Duodenal mucosa (tissue), 2 donors: Measurements from ENCODE around the gene CBX6.

ENCODE experiments used
- H3K27ac ChIP-seq: one replicate; pipeline ENCODE4 v1.7.0; 2013; ENCODE audit warnings: low read depth, low read length
- H3K27me3 ChIP-seq, 2 donors: one replicate each; pipeline ENCODE4 v1.7.0; 2013; ENCODE audit warnings: low read length in 2 of 2, control low read depth in 1 of 2; ENCODE audit not compliant: insufficient read depth in 2 of 2, control insufficient read depth in 1 of 2
- H3K36me3 ChIP-seq, 2 donors: one replicate each; pipeline ENCODE4 v1.7.0; 2013; ENCODE audit warnings: low read length in 2 of 2, control low read depth in 1 of 2; ENCODE audit not compliant: insufficient read depth in 2 of 2, control insufficient read depth in 1 of 2
- H3K4me1 ChIP-seq, 2 donors: one replicate each; pipeline ENCODE4 v1.7.0; 2013; ENCODE audit warnings: low read length in 2 of 2, control low read depth in 1 of 2; ENCODE audit not compliant: insufficient read depth in 2 of 2, control insufficient read depth in 1 of 2
- H3K4me3 ChIP-seq, 2 donors: one replicate each; pipeline ENCODE4 v1.7.0; 2013; ENCODE audit warnings: low read length in 2 of 2, low read depth in 1 of 2
- H3K9ac ChIP-seq, 2 donors: one replicate each; pipeline ENCODE4 v1.7.0; 2013; ENCODE audit warnings: low read length in 2 of 2, low read depth in 1 of 2
- H3K9me3 ChIP-seq, 2 donors: one replicate each; pipeline ENCODE4 v1.7.0; 2013; ENCODE audit warnings: low read length in 2 of 2, control low read depth in 1 of 2; ENCODE audit not compliant: control insufficient read depth in 1 of 2

The CBX6 gene

GRCh38 chr22:38831166-38831945 lies 40.7 kb downstream of the CBX6 start:
- Histone ChIP-seq H3K9me3 (no peaks in the 10 kb centered on the region), H3K36me3 (no peaks in the 10 kb centered on the region), H3K4me1 (no peaks in the 10 kb centered on the region), H3K27ac (no peak overlapping the region), H3K9ac (no peak overlapping the region), H3K27me3 (no peaks in the 10 kb centered on the region), H3K4me3 (no peak overlapping the region)

- no peak overlapping the region for H3K4me3 ChIP-seq
- no peaks in the 10 kb centered on the region for H3K9me3 ChIP-seq
- H3K27me3 ChIP-seq, result no peaks in the 10 kb centered on the region
- H3K9ac ChIP-seq, result no peak overlapping the region
- no peak overlapping the region for H3K27ac ChIP-seq
- no peaks in the 10 kb centered on the region for H3K4me1 ChIP-seq
- H3K36me3 ChIP-seq, result no peaks in the 10 kb centered on the region
These were observed 41.2 kb downstream of the CBX6 start for GRCh38 chr22:38830845-38831108.

- no peak overlapping the region for H3K9ac ChIP-seq
- H3K27ac ChIP-seq, result no peak overlapping the region
- no peaks in the 10 kb centered on the region for H3K4me1 ChIP-seq
- H3K36me3 ChIP-seq, result no peaks in the 10 kb centered on the region
- no peaks in the 10 kb centered on the region for H3K9me3 ChIP-seq
- no peak overlapping the region for H3K4me3 ChIP-seq
- no peaks in the 10 kb centered on the region for H3K27me3 ChIP-seq
These were observed 41.8 kb downstream of the CBX6 start for GRCh38 chr22:38830026-38830844.

DNA sequence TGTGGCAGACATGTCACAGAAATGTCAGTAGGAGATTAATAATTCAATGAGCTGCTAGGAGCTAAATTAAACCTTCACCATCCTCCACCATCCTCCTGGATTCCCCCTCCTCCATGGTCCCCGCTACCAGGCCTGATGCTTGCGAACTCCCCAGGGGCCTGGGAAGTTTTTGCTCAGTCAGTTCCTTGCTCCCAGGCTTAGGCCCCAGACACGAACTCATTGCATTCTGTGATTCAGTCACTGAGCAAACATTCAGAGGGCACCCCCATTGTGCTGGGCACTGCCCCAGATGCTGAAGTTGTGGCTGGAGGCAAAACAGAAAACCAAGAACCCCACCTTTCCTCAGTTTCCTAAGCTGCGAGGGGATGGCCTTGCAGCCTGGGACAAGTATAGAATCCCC lies 42.5 kb downstream of the CBX6 start:
- Histone ChIP-seq H3K4me1 (no peaks in the 10 kb centered on the region), H3K36me3 (no peaks in the 10 kb centered on the region), H3K27me3 (no peaks in the 10 kb centered on the region), H3K9ac (no peak overlapping the region), H3K27ac (no peak overlapping the region), H3K9me3 (no peaks in the 10 kb centered on the region), H3K4me3 (no peak overlapping the region)

- H3K27ac ChIP-seq, result no peak overlapping the region
- H3K9me3 ChIP-seq, result no peaks in the 10 kb centered on the region
- no peaks in the 10 kb centered on the region for H3K4me1 ChIP-seq
- H3K36me3 ChIP-seq, result no peaks in the 10 kb centered on the region
- no peaks in the 10 kb centered on the region for H3K27me3 ChIP-seq
- H3K4me3 ChIP-seq, result no peak overlapping the region
- no peak overlapping the region for H3K9ac ChIP-seq
These were observed 43.3 kb downstream of the CBX6 start for GRCh38 chr22:38828616-38829205.

DNA sequence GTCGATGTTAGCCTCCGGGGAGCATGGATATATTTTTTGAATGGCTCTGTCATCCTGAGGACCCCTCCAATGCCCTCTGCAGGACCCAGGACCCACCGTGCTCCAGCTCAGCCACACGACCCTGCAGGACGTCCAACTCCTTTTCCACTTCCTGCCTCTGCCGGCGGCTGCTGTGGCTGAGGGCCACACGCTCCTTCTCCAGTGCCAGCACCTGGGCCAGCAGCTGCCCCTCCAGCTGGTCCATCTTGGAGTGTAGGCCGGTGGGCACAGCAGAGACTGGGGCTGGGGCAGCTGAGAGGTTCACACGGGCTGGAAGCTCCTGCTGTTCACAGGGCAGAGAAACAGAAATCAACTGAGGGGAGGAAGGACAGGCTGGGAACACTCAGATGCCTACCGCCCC lies 43.8 kb downstream of the CBX6 start:
- no peak overlapping the region for H3K4me3 ChIP-seq
- H3K27me3 ChIP-seq, result no peaks in the 10 kb centered on the region
- H3K36me3 ChIP-seq, result no peaks in the 10 kb centered on the region
- H3K27ac ChIP-seq, result no peak overlapping the region
- no peaks in the 10 kb centered on the region for H3K9me3 ChIP-seq
- no peaks in the 10 kb centered on the region for H3K4me1 ChIP-seq
- H3K9ac ChIP-seq, result no peak overlapping the region

DNA sequence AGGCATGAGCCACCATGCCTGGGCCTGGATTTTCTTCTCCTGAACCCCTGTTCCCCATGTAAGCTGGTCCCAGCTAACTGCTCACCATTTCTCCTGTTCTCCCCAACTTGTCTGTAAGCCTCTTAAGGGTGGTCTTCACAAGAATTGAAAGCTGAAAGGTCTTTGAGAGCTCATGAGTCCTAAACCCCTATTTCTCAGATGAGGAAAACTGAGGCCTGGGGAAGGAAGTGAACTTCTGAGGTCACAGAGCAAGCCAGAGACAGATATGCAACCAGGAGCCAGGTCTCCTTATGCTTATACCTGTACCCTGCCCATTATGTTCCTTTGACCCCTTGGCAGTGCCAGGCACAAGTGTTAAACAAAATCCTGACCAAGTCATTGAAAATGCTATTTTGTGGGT lies 44.5 kb downstream of the CBX6 start:
- Histone ChIP-seq H3K9me3 (no peaks in the 10 kb centered on the region), H3K36me3 (no peaks in the 10 kb centered on the region), H3K27ac (no peak overlapping the region), H3K4me1 (no peaks in the 10 kb centered on the region), H3K4me3 (no peak overlapping the region), H3K9ac (no peak overlapping the region), H3K27me3 (no peaks in the 10 kb centered on the region)

GRCh38 chr22:38826801-38827200 lies 45.2 kb downstream of the CBX6 start:
- Histone ChIP-seq H3K27me3 (no peaks in the 10 kb centered on the region), H3K9me3 (no peaks in the 10 kb centered on the region), H3K4me3 (no peak overlapping the region), H3K27ac (no peak overlapping the region), H3K4me1 (no peaks in the 10 kb centered on the region), H3K36me3 (no peaks in the 10 kb centered on the region), H3K9ac (no peak overlapping the region)

- Histone ChIP-seq H3K36me3 (no peaks in the 10 kb centered on the region), H3K9ac (no peak overlapping the region)
These were observed 45.6 kb downstream of the CBX6 start for GRCh38 chr22:38826386-38826785.

GRCh38 chr22:38824585-38824984 lies 47.4 kb downstream of the CBX6 start:
- H3K4me3 ChIP-seq, result no peak overlapping the region
- H3K9me3 ChIP-seq, result no peaks in the 10 kb centered on the region
- no peaks in the 10 kb centered on the region for H3K36me3 ChIP-seq
- H3K27ac ChIP-seq, result no peak overlapping the region
- no peaks in the 10 kb centered on the region for H3K4me1 ChIP-seq
- no peaks in the 10 kb centered on the region for H3K27me3 ChIP-seq
- H3K9ac ChIP-seq, result no peak overlapping the region

More at GRCh38 chr22:38826386-38826785, 45.6 kb downstream of the CBX6 start:
- Histone ChIP-seq H3K9me3 (no peaks in the 10 kb centered on the region), H3K27me3 (no peaks in the 10 kb centered on the region), H3K4me1 (no peaks in the 10 kb centered on the region), H3K27ac (no peak overlapping the region), H3K4me3 (no peak overlapping the region)
